ENCODE measurements around the gene FUBP3. TPM values are rescaled to one million over a fixed set of nuclear protein-coding genes. Genes with fewer than 3 reads are reported as not detected.

Gene FUBP3
- total RNA-seq, 1 experiment from 2014 or later, result 78.6 TPM

DNA sequence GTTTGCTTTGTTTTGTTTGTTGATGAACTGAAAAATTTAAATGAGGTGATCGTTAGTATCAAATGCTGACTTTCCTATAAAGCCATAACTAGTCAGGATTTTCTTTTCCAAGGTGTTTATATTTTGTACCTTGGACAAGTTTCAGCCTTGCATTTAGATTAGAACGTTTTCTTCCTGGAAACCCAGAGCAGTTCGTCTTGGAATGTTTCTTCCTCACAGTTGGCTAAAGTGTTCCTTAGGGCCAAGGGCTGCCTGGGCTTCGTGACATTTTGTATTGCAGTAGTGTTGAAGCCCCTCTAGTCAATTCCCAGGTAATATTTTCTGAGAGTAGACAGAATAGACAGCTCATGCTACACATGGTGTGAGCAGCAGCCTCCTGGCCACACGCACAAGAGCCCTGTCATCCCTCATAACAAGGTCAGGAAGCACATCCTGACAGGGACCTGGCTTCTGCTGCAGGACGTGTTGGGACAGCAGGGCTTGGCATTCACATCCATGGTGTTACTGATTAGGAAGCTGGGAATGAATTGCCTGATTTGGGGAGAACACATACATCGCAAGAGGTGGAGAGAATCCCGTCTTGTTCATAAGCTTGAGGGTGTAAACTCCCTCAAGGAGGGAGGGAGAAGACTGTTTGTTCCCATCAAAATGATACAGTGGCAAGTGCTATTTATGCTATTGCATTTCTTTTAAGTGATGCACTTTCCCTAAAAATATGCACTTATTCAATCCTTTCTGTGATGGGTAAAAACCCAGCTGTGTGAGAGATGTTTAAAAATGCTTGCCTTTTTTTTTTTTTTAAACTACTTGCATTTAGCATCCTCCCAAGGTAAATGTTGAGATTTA is 31.7 kb downstream of the FUBP3 start:
- Histone ChIP-seq H3K14ac (ENCODE audit: insufficient read depth, low read length) (no peak overlapping the region), H3K27me3 (ENCODE audit: insufficient read depth, low read length) (no peaks in the 10 kb centered on the region), H3K27ac (ENCODE audit: insufficient read length, low read depth, low read length) (no peak overlapping the region), H4K8ac (replicated peaks; ENCODE audit: insufficient read length, low read depth, low read length) (no peak overlapping the region), H2BK120ac (ENCODE audit: low read depth, low read length, poor library complexity, severe bottlenecking) (no peak overlapping the region), H2AK5ac (ENCODE audit: insufficient read length, low read length) (no peak overlapping the region), H3K79me1 (ENCODE audit: insufficient read depth, low read depth, low read length, poor library complexity, severe bottlenecking) (peaks cover 2% of the 10 kb centered on the region), H3T11ph (ENCODE audit: low read length) (no peak overlapping the region), H4K91ac (ENCODE audit: insufficient read length, low read depth, low read length) (no peak overlapping the region), H2BK20ac (ENCODE audit: low read depth, low read length, poor library complexity, severe bottlenecking) (no peak overlapping the region), H3K4ac (ENCODE audit: low read depth, low read length) (no peak overlapping the region), H4K20me1 (ENCODE audit: control insufficient read depth, insufficient read depth, insufficient read length) (no peaks in the 10 kb centered on the region), H2BK5ac (ENCODE audit: insufficient read length, low read length) (no peak overlapping the region), H3K9ac (ENCODE audit: extremely low read depth, insufficient read length, low read length) (no peak overlapping the region), H2AFZ (ENCODE audit: low read length) (no peak overlapping the region), H3K18ac (ENCODE audit: insufficient read length, low read depth, low read length) (no peak overlapping the region), H2BK15ac (ENCODE audit: low read depth, low read length) (no peak overlapping the region), H3K23me2 (ENCODE audit: insufficient read length, low read depth, low read length, poor library complexity, severe bottlenecking) (no peaks in the 10 kb centered on the region), H3K4me2 (ENCODE audit: insufficient read depth, insufficient read length, low read length) (no peak overlapping the region), H3K4me1 (ENCODE audit: insufficient read depth, low read length) (no peaks in the 10 kb centered on the region), H2BK12ac (ENCODE audit: insufficient read length, low read depth, low read length) (no peak overlapping the region), H3K9me3 (ENCODE audit: control insufficient read depth, low read depth, low read length) (no peaks in the 10 kb centered on the region), H3K79me2 (ENCODE audit: insufficient read depth, low read length) (no peaks in the 10 kb centered on the region), H3K23ac (ENCODE audit: insufficient read length, low read depth, low read length) (no peak overlapping the region), H4K5ac (ENCODE audit: insufficient read length, low read depth, low read length) (no peak overlapping the region), H3K56ac (ENCODE audit: insufficient read length, low read depth, low read length) (no peak overlapping the region)
- TF ChIP-seq, protein P1, sequence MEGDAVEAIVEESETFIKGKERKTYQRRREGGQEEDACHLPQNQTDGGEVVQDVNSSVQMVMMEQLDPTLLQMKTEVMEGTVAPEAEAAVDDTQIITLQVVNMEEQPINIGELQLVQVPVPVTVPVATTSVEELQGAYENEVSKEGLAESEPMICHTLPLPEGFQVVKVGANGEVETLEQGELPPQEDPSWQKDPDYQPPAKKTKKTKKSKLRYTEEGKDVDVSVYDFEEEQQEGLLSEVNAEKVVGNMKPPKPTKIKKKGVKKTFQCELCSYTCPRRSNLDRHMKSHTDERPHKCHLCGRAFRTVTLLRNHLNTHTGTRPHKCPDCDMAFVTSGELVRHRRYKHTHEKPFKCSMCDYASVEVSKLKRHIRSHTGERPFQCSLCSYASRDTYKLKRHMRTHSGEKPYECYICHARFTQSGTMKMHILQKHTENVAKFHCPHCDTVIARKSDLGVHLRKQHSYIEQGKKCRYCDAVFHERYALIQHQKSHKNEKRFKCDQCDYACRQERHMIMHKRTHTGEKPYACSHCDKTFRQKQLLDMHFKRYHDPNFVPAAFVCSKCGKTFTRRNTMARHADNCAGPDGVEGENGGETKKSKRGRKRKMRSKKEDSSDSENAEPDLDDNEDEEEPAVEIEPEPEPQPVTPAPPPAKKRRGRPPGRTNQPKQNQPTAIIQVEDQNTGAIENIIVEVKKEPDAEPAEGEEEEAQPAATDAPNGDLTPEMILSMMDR (conservative IDR thresholded peaks at IDR 0.05), result no peak
- no peak overlapping the region for H3K4me3 Mint-ChIP-seq
- H3K9me3 Mint-ChIP-seq, result no peaks in the 10 kb centered on the region
- DNase-seq, result no peak
- H3K4me1 Mint-ChIP-seq, result peaks cover 18 to 19% of the 10 kb centered on the region in 2 experiments
- peak overlapping the region in 2 of 3 experiments; percentile 35 to 88; a peak in 4 of 7 replicates for H3K27ac Mint-ChIP-seq
- no CpG with 5 or more reads among the region's 8 CpGs for WGBS (ENCODE audit: extremely low coverage, insufficient read length, low lambda C conversion rate)
- no peaks in the 10 kb centered on the region for H3K27me3 Mint-ChIP-seq (ENCODE audit: low read depth)
- H3K36me3 Mint-ChIP-seq (ENCODE audit: insufficient read depth in 1 of 3, low read depth in 3 of 3), result peaks cover 16 to 61% (median 53%) of the 10 kb centered on the region in 3 experiments; a peak in 6 of 7 replicates

Measured in H9 (cell line).